SJCRH30 (cell line): Measurements from ENCODE around the gene DLGAP5. TPM values are rescaled to one million over a fixed set of nuclear protein-coding genes. Genes with fewer than 3 reads are reported as not detected.

Experiments used
- DNase-seq, 2 experiments: peaks; one replicate each; pipeline ENCODE4 v3.0.0-alpha.2; 2015 to 2020
- H3K27ac ChIP-seq: fragments of 250-450 bp; sonication (Bioruptor Pico); 2 replicates; pipeline ENCODE4 v1.5.1; 2020; ENCODE audit warnings: mild to moderate bottlenecking, moderate library complexity
- H3K27me3 ChIP-seq: fragments of 250-450 bp; sonication (Bioruptor Pico); 2 replicates; pipeline ENCODE4 v1.5.1; 2020; ENCODE audit warnings: mild to moderate bottlenecking, moderate library complexity
- H3K36me3 ChIP-seq: fragments of 250-450 bp; sonication (Bioruptor Pico); 2 replicates; pipeline ENCODE4 v1.5.1; 2020; ENCODE audit warnings: mild to moderate bottlenecking, moderate library complexity
- H3K4me1 ChIP-seq: fragments of 250-450 bp; sonication (Bioruptor Pico); 2 replicates; pipeline ENCODE4 v1.5.1; 2020; ENCODE audit warnings: mild to moderate bottlenecking, moderate library complexity
- H3K4me3 ChIP-seq: fragments of 250-450 bp; sonication (Bioruptor Pico); 2 replicates; pipeline ENCODE4 v1.5.1; 2020; ENCODE audit warnings: mild to moderate bottlenecking, moderate library complexity
- H3K9me3 ChIP-seq: fragments of 250-450 bp; sonication (Bioruptor Pico); replicated peaks from 2 replicates; pipeline ENCODE4 v1.5.1; 2020; ENCODE audit warnings: mild to moderate bottlenecking, moderate library complexity
- total RNA-seq: library from RNA; depleted of rRNA; stranded (reverse); fragments of >200 nt; shearing (Covaris generic); gene quantifications from 2 replicates; pipeline ENCODE4 v1.2.3, GENCODE V29; 2014

The DLGAP5 gene
- total RNA-seq, 1 experiment from 2014 or later, result 92.0 TPM

DNA sequence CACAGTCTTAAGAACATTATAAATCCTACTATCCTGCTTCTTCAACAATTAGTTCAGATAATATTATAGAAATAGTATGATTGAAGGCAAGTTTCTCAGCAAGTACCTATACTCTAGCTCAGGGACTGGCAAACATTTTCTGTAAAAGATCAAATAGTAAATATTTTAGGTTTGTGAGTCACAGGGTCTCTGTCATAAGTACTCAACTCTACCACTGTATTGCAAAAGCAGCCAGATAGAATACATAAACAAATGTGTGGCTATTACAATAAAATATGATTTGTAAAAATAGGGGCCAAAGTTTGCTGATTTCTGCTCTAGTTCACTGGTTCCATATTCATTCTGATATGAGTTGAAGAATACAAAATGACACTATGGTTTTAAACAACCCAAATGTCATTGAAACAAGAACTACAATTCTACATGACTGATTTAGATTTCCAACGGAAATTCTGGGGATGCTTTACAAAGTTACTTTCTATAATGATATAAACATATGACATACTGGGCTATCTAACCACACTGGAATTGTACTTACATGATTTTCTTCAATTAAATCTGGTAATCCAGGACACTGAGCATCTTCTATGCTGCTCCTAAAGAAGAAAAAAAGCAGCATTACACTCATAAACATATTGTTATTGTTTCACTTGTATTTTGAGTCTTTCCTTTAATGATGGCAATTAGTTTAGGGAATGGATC, 39.2 kb downstream of the DLGAP5 start:
- peaks cover 80% of the 10 kb centered on the region for H3K36me3 ChIP-seq
- no peaks in the 10 kb centered on the region for H3K4me1 ChIP-seq
- no peaks in the 10 kb centered on the region for H3K27me3 ChIP-seq
- H3K27ac ChIP-seq, result no peak overlapping the region
- no peak for DNase-seq
- H3K9me3 ChIP-seq, result no peaks in the 10 kb centered on the region
- no peak overlapping the region for H3K4me3 ChIP-seq

DNA sequence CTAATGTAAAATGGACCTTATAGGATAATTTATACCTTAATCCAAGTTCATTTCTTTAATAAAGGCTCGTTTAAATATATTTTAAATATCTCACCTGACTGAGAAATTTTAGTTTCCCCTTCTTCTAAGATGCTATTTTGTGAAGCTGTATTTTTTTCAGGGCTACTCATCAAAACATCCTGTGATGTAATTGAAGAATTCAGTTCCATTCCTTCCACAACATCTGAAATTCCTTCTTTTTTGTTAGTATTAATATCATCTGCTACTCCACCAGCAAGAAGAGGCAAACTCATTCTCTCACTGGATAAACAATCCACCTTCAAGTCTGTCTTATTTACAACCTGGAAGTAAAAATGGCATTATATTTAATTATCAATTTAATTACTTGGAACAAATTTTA, 39.8 kb downstream of the DLGAP5 start:
- Histone ChIP-seq H3K27ac (no peak overlapping the region), H3K4me1 (no peaks in the 10 kb centered on the region), H3K4me3 (no peak overlapping the region), H3K9me3 (no peaks in the 10 kb centered on the region), H3K36me3 (peaks cover 79% of the 10 kb centered on the region), H3K27me3 (no peaks in the 10 kb centered on the region)
- DNase-seq, result no peak

DNA sequence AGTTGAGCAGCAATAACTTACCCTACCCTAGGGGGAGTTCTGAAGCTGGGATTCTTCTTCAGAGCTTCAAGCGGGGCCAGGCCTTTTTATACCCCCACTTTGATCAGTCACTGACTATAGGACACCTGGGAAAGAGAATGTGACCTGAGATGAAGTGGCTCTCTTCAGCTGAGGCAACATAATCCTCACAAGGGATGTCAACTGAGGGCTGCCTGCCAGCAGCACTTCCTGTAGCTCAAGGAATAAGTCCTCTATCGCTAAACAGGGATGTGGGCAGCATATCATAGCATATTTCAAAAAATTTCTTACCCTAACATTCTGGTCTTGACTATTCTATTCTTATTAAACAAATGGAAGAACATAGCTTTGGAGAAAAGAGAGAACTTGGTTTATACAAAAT, 45.0 kb downstream of the DLGAP5 start:
- Histone ChIP-seq H3K4me3 (no peak overlapping the region), H3K36me3 (peaks cover 59% of the 10 kb centered on the region), H3K27ac (no peak overlapping the region), H3K9me3 (no peaks in the 10 kb centered on the region), H3K27me3 (no peaks in the 10 kb centered on the region), H3K4me1 (no peaks in the 10 kb centered on the region)
- DNase-seq, result no peak

DNA sequence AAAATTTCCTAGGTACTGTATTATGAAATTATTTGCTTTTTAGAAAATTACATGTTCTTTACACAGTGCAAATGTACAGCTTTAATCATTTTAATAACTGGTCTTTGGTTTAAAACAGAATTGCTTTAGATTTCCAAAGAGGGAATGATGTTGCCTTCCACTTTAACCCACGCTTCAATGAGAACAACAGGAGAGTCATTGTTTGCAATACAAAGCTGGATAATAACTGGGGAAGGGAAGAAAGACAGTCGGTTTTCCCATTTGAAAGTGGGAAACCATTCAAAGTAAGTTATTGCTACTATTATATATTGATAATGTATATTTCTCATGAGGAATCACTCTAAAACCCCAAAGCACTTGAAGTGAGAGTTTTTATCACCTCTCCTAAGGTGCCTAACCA, 48.9 kb downstream of the DLGAP5 start:
- Histone ChIP-seq H3K9me3 (no peaks in the 10 kb centered on the region), H3K27ac (no peak overlapping the region), H3K36me3 (peaks cover 24% of the 10 kb centered on the region), H3K4me3 (no peak overlapping the region), H3K27me3 (no peaks in the 10 kb centered on the region), H3K4me1 (no peaks in the 10 kb centered on the region)
- no peak for DNase-seq

DNA sequence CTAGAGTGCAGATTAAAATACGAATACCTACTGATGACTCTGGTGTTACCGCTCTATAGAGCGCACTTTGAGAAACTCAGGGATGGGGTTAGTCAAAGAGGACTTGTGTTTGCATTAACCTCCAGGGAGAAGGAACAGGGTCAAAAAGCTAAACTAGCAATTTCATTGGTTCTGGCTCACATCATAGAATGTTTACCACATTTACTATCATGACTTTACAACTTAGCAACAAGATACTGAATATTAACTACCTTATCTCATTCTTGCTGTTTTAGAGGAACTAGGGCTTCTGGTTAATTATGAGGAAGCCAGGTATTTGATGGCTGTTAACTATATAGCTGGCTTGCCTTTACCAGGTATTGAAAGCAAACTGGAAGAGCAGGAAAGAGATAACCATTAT, 49.6 kb downstream of the DLGAP5 start:
- Histone ChIP-seq H3K9me3 (no peaks in the 10 kb centered on the region), H3K36me3 (peaks cover 22% of the 10 kb centered on the region)

DNA sequence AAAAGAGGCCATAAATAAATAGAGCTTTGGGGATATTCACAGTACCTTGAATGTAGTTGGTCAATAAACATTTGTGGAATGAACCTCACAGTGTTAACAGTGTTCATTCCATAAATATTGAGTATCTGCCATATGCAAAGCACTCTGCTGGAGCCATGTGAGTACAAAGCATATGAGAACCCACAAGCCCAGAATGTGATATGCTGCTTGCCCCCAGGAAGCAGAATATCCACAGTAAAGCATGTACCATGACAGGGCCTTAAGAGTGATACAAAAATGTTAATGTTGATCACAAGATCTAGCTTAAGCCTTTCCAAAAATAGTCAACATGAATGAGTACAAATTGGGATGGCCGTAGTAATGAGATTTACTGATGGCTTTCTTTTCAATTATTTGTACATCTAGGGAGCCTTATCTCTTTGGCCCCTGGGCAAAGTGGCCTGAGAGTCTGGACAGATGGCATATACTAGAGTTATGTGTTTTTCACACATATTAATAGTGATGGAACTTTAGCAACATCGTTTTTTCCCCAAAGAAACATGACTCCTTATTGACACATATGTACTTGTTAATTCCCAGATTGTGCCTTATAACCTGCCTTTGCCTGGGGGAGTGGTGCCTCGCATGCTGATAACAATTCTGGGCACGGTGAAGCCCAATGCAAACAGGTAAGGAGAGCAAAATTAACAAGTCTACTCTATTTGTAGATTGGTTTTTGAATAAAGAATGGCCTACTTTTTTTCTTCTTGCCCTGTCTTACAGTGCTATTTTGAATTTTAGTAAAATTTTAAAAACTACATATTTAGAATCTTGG, 51.5 kb downstream of the DLGAP5 start:
- Histone ChIP-seq H3K4me3 (no peak overlapping the region), H3K27ac (no peak overlapping the region), H3K4me1 (no peaks in the 10 kb centered on the region), H3K9me3 (no peaks in the 10 kb centered on the region), H3K36me3 (peaks cover 6% of the 10 kb centered on the region; the same call in 1 of the 2 replicates), H3K27me3 (no peaks in the 10 kb centered on the region)
- DNase-seq, result no peak

More for the DNA sequence above, 49.6 kb downstream of the DLGAP5 start:
- H3K27me3 ChIP-seq, result no peaks in the 10 kb centered on the region
- no peaks in the 10 kb centered on the region for H3K4me1 ChIP-seq
- no peak overlapping the region for H3K27ac ChIP-seq
- H3K4me3 ChIP-seq, result no peak overlapping the region
- DNase-seq, result no peak

DNA sequence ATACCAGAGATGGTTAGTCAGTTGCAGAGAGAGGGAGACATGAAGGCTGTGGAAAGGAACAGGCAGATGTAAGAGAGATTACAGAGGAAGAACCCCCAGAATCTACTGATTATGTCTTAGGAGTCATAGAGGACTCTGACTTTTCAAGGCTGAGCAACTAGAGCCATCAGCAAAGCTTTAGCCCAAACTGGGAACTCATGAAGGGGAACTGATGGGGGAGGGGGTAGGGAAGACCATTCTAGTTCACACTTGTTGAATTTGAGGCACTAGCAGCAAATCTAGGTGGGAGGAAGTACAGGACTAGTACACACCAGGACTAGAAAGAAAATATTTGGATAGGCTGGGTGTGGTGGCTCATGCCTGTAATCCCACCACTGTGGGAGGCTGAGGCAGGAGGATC, 52.2 kb downstream of the DLGAP5 start:
- Histone ChIP-seq H3K4me1 (no peaks in the 10 kb centered on the region), H3K9me3 (no peaks in the 10 kb centered on the region), H3K36me3 (peaks cover 3% of the 10 kb centered on the region; the same call in 1 of the 2 replicates), H3K4me3 (no peak overlapping the region), H3K27me3 (no peaks in the 10 kb centered on the region), H3K27ac (no peak overlapping the region)
- no peak for DNase-seq

DNA sequence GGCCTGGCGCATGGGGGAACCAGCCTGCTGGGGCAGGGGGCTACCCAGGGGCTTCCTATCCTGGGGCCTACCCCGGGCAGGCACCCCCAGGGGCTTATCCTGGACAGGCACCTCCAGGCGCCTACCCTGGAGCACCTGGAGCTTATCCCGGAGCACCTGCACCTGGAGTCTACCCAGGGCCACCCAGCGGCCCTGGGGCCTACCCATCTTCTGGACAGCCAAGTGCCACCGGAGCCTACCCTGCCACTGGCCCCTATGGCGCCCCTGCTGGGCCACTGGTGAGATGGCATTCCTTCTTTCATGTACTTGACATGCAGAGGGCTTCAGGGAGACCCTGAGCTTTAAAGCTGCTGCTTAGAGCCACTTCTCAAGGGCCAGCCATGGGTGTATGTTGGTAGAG, 53.3 kb downstream of the DLGAP5 start:
- Histone ChIP-seq H3K27ac (no peak overlapping the region), H3K4me1 (no peaks in the 10 kb centered on the region), H3K4me3 (no peak overlapping the region), H3K27me3 (no peaks in the 10 kb centered on the region), H3K36me3 (peaks cover 3% of the 10 kb centered on the region; the same call in 1 of the 2 replicates), H3K9me3 (no peaks in the 10 kb centered on the region)
- no peak for DNase-seq

DNA sequence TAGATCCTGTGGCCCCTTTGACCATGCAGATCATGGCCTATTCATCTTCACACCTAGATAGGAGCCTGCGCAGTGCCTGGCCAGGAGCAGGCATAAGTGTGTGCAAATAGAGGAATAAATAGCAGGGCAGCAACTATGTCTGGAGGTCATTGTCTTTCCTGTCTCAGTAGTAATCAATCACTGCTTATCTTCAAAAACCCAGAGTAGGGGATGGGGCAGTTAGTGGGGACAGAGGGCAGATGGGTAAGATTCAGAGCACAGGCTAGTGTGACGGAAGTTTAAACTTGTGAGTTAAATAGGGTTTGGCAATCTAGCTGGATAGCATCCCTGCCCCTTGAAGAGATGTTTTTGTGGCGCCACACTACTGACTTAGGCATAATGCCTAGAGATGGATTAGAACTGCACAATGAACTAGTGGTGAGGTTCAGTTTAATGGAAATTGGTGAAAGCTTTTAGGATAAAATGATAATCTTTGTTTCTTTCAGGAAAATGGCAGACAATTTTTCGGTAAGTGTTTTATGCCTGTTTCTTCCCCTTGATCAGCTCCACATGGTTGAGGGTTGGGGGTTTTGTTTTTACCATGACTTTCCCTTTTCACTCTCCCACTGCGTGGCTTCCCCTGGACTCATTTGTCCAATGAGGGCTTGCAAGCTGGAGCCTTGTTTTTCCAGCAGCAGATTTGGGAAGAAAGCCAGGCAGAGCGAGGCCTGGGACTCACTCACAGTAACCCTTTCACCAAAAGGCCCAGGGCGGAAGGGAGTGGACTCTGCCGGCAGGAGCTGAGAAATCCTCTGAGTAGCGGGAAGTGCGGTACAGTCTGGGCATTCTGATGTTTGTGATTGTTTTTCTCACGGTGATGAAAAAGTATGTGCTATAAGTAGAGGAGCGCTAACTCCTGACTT, 54.2 kb downstream of the DLGAP5 start:
- no peak overlapping the region for H3K4me3 ChIP-seq
- no peak for DNase-seq
- H3K36me3 ChIP-seq, result no peaks in the 10 kb centered on the region; the same call in 1 of the 2 replicates
- no peaks in the 10 kb centered on the region for H3K9me3 ChIP-seq
- no peaks in the 10 kb centered on the region for H3K4me1 ChIP-seq
- no peak overlapping the region for H3K27ac ChIP-seq
- no peaks in the 10 kb centered on the region for H3K27me3 ChIP-seq

DNA sequence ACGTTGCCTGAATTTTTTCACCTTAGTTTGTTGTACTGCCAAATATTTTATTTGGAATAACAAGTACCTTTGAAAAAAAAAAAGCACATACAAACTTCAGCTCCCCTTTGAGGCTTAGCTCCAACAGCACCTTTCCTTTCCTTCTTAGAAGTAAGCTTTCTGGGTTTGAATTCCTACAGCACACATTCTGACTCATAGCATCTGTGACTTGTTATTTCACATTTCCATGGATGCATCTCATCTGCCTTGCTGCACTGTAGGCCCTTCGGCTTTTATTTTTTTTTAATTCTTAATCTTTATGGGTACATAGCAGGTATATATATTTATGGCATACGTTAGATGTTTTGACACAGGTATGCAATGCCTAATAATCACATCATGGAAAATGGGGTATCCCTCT, 55.1 kb downstream of the DLGAP5 start:
- Histone ChIP-seq H3K4me3 (no peak overlapping the region), H3K36me3 (no peaks in the 10 kb centered on the region; the same call in 1 of the 2 replicates), H3K27me3 (no peaks in the 10 kb centered on the region), H3K9me3 (no peaks in the 10 kb centered on the region), H3K4me1 (no peaks in the 10 kb centered on the region), H3K27ac (no peak overlapping the region)
- DNase-seq, result no peak

DNA sequence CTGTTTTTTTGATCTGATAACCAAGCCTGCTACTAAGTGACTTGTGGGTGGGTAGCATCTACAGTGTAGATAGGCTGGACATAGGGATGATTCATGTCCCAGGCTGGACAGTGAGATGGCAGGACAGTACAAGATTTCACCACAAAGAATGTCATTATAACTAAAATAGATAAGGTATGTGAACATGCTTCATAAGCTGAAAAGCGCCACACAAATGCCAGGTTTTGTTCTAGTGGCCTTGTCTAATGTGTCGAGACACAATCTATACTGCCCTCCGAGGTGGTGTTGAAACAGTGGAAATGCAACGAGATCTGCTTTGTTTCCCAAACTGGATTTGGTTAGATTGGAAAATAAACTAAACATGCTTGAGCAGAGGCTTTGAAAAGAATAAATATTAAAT, 58.0 kb downstream of the DLGAP5 start:
- no peak for DNase-seq
- H3K9me3 ChIP-seq, result no peaks in the 10 kb centered on the region
- no peaks in the 10 kb centered on the region for H3K4me1 ChIP-seq
- H3K36me3 ChIP-seq, result no peaks in the 10 kb centered on the region
- no peaks in the 10 kb centered on the region for H3K27me3 ChIP-seq
- H3K27ac ChIP-seq, result no peak overlapping the region
- H3K4me3 ChIP-seq, result no peak overlapping the region

DNA sequence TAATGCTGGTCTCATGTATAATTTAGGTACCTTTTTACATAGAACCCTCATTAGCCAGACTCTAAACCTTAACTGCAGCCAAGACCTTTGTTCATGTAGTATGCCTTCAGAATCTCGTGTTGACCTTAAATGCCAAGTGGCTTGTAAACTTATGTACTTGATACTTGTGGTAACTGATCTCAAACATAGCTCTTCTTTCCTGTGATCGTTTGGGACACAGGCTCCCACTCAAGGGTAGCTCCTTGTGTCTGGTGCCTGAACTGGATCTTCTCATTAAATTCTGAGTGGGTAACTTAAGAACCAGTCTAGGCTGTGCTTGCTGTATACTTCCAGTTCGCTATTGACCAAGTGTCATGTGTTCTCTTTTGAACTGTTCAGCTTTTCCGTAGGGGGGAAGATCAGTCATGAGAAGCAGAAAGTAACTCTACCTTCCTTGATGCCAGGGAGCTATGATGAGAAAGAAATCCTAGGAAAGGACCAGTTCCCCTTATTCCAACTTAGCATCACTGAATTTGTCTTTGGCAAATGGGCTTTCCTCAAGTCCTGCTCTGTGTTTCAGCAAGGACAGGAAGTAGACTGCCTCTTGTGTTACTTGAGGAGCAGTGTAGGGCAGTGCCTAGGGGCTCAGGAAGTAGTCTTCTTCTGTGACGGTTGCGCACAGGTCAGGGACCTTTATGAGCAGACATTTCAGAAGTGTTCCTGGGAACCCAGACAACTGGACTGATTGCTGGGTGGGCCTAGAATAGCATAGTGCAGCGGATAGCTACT, 59.8 kb downstream of the DLGAP5 start:
- Histone ChIP-seq H3K4me3 (no peak overlapping the region), H3K9me3 (no peaks in the 10 kb centered on the region), H3K27me3 (no peaks in the 10 kb centered on the region), H3K27ac (no peak overlapping the region), H3K36me3 (no peaks in the 10 kb centered on the region), H3K4me1 (no peaks in the 10 kb centered on the region)
- no peak for DNase-seq

DNA sequence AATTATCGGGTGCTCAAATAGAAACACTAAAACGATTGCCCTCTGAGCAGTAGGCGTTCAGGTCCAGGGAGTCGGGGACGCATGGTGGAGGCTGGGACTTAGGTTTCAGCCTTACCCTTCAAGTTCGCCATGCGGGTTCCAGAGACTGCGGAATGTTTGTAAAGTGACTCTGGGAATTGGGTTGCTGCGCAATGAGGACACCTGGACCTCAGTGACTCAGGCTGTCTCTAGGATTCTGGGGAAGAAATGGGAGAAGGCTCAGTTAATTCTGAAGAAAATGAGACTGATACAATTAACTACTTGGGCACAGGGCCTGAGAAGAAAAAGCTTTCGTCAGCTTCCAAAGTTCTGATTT, 61.2 kb downstream of the DLGAP5 start:
- Histone ChIP-seq H3K4me3 (peak overlapping the region; percentile 53), H3K9me3 (no peaks in the 10 kb centered on the region)
- DNase-seq, result no peak

DNA sequence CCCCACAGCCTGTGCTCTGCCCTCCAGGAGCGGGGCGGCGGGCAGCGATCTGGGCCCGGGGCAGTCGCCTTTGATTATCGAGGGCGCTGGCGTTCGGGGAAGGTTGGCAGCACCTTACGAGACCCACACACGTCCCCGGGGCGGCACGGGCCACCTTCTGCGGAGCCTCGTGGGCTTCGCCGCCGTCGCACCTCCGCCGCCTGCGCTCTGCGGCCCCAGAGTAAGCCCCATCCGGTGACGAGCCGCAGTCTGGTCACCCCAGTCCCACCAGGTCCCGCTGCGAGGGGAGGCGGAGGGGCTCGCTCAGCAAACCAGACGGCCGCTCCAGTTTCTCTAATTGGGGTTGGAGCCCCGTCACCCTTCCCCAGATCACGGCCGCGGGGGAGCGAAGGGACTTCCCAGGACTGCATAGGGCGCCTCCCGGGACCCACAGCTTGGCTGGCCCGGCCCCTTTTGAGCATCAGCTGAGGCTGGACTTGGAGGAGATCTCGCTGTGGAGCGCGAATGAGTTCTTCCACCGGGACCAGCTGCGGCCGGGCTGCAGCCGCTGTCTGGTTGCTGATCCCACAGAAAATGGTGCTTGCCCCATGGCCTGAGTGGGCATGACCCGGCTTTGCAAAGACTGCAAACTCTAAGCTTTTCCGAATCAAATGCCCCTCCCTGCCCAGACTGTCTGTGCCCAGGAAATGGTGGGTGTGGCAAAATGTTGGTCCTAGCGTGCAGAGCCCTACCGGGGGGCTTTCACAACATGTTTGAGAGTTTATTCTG, 61.8 kb downstream of the DLGAP5 start:
- H3K4me3 ChIP-seq, result peak overlapping the region; percentile 53
- no peak overlapping the region for H3K27ac ChIP-seq
- H3K36me3 ChIP-seq, result no peaks in the 10 kb centered on the region
- peak; percentile 22 to 36 for DNase-seq
- no peaks in the 10 kb centered on the region for H3K27me3 ChIP-seq
- no peaks in the 10 kb centered on the region for H3K9me3 ChIP-seq
- H3K4me1 ChIP-seq, result no peaks in the 10 kb centered on the region

More for the DNA sequence above, 61.2 kb downstream of the DLGAP5 start:
- no peaks in the 10 kb centered on the region for H3K4me1 ChIP-seq
- no peaks in the 10 kb centered on the region for H3K36me3 ChIP-seq
- H3K27ac ChIP-seq, result no peak overlapping the region
- no peaks in the 10 kb centered on the region for H3K27me3 ChIP-seq
